Cerebellar cortex (tissue), 1 donor: ENCODE measurements around the gene KIAA0232.
"Not testable (repeated sequence)": the region's sequence is repeated elsewhere in the genome, so short reads cannot be mapped to it uniquely, and the experiment has no call there.

ENCODE experiments used
- DNase-seq: peaks from one replicate; pipeline ENCODE4 v3.0.0-alpha.2; 2015; ENCODE audit warnings: low spot score

Gene KIAA0232

GRCh38 chr4:6804082-6804752 lies 21.7 kb downstream of the KIAA0232 start:
- DNase-seq, result no peak

GRCh38 chr4:6806924-6807626 lies 24.5 kb downstream of the KIAA0232 start:
- no peak for DNase-seq

GRCh38 chr4:6808259-6808658 lies 25.7 kb downstream of the KIAA0232 start:
- no peak for DNase-seq

GRCh38 chr4:6811165-6811564 lies 28.6 kb downstream of the KIAA0232 start:
- DNase-seq, result no peak

GRCh38 chr4:6812766-6813165 lies 30.2 kb downstream of the KIAA0232 start:
- no peak for DNase-seq

DNA sequence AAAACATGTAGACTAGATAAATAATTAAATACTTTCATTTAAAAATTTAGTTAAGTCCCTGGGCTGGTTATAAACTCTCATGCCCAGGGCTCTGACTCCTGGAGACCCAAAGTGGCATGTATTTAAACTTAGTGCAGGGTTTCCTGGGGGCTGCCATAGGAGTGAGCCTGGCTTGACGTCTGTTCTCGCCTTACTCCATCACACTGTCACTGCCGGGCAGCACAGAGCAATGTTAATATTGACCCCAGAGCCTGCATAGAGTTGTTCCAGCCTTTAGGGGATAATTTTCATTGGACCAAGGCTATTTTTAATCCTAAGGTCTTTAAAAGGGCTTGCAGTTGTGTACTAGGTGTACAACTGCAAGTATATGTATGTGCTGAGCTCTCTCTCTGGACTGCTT lies 31.2 kb downstream of the KIAA0232 start:
- DNase-seq, result no peak

GRCh38 chr4:6815029-6815836 lies 32.7 kb downstream of the KIAA0232 start:
- DNase-seq, result no peak

DNA sequence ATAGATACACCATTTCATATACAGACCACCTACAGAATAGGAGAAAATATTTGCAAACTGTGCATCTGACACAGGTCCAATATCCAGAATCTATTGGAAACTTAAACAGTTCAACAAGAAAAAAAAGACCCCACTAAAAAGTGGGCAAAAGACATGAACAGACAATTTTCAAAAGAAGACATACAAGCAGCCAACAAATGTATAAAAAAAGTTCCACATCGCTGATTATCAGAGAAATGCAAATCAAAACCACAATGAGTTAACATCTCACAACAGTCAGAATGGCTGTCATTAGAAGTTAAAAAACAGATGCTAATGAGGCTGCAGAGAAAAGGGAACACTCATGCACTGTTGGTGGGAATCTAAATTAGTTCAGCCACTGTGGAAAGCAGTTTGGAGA lies 36.8 kb downstream of the KIAA0232 start:
- DNase-seq, result no peak

DNA sequence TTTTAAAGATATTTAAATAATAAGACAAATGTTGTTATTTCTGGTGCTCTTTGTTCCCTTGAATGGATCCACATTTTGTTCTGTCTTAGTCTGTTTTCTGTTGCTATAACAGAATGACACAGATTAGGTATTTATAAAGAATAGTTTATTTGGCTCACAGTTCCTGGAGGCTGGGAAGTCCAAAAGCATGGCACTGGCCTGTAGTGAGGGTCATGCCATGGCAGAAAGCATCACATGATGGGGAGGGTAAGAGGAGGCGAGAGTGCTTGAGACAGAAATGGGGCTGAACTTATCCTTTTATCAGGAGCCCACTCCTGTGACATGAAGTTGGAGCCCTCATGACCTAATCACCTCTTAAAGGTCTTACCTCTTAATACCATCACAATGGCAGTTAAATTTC lies 38.2 kb downstream of the KIAA0232 start:
- no peak for DNase-seq

GRCh38 chr4:6824071-6824470 lies 41.5 kb downstream of the KIAA0232 start:
- no peak for DNase-seq

DNA sequence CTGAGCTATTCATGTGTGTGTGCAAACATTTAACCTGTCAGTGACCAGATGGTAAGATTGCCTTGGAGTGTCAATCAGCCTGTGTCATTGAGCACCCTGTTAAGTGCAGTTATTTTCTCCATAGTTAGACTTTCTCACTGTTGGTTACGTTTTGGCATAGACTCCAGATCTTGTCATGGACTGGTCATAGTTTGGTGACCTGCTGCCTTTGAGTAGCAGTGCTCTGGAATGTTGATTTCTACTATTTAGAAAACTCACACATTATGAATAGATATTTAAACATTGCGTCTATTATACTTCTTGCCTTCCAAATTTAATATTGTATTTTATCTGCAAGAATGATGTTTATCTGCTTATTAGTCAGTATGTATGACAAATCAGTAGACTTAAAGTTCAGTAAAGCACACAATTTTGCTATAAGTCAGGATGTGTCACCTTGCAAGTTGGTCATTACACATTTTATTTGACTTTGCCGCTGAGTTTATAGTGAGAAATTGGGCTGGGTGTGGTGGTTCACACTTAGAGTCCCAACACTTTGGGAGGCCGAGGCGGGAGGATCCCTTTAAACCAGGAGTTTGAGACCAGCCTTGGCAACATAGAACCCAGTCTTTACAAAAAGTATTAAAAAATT lies 42.4 kb downstream of the KIAA0232 start:
- no peak for DNase-seq

GRCh38 chr4:6825403-6825802 lies 42.9 kb downstream of the KIAA0232 start:
- DNase-seq, result no peak

GRCh38 chr4:6826781-6827508 lies 44.4 kb downstream of the KIAA0232 start:
- DNase-seq, result no peak

DNA sequence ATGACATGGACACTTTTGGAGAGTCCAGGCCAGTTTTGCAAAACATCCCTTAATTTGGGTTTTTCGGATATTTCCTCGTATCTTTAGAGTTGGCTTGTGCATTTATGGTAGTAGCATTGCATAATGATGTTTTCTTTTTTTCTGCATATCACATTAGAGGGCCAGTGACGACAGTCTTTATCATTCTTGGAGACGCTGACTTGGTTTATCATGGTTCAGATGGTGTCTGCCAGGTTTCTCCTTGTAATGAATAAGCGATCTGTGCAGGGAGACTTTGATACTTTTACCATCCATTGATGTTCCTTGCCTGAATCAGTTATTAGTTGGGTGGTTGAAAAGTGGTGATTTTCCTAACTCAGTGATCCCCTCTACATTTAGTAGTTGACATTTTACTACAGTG lies 46.6 kb downstream of the KIAA0232 start:
- no peak for DNase-seq

GRCh38 chr4:6834867-6835266 lies 52.3 kb downstream of the KIAA0232 start:
- DNase-seq, result no peak

GRCh38 chr4:6835616-6836015 lies 53.1 kb downstream of the KIAA0232 start:
- not testable (repeated sequence) for DNase-seq

DNA sequence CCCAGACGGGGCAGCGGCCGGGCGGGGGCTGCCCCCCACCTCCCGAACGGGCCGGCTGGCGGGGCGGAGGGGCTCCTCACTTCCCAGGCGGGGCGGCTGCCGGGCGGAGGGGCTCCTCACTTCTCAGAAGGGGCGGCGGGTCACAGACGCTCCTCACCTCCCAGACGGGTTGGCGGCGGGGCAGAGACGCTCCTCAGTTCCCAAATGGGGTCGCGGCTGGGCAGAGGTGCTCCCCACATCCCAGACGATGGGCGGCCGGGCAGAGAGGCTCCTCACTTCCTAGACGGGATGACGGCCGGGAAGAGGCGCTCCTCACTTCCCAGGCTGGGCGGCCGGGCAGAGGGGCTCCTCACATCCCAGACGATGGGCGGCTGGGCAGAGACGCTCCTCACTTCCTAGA lies 54.6 kb downstream of the KIAA0232 start:
- not testable (repeated sequence) for DNase-seq

DNA sequence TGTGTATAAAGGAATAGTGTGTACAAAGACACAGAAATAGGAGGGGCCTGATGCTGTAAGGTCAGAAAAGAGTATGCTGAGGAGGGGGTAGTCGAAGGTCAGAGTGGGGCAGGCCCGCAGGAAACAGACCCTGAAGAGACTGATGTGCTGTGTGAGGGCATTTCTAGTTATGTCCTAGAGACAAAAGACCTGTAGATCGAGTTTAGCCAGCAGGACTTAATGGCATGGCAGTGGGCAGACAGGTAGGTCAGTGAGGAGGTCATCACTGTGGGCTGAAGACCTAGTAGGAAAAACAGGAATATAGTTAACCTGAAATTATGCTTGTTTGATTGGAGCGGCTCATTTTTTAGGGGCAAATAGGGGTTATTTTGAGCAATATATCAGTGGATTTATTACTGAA lies 57.1 kb downstream of the KIAA0232 start:
- DNase-seq, result no peak

- DNase-seq, result no peak
Observed at GRCh38 chr4:6840062-6840976, 57.8 kb downstream of the KIAA0232 start.

GRCh38 chr4:6845027-6845426 lies 62.5 kb downstream of the KIAA0232 start:
- DNase-seq, result no peak

GRCh38 chr4:6845574-6845973 lies 63.0 kb downstream of the KIAA0232 start:
- no peak for DNase-seq
